Activated T-helper 1 cell treated with anti-CD3 and anti-CD28 coated beads, Interleukin-12 subunit alpha, Interleukin-12 subunit beta, Interleukin-2, Interleukin-4 antibody, amounts not matched to agents 30 ng/mL and 10 ng/mL and 1 ng/mL, durations not matched to agents 14 hours and 24 hours and 36 hours (primary cell): ENCODE measurements around the gene FGD6. TPM values are rescaled to one million over a fixed set of nuclear protein-coding genes. Genes with fewer than 3 reads are reported as not detected.
"Not testable (repeated sequence)": the region's sequence is repeated elsewhere in the genome, so short reads cannot be mapped to it uniquely, and the experiment has no call there.

Experiments
- DNase-seq: peaks from one replicate; pipeline ENCODE4 v3.0.0; 2021; ENCODE audit warnings: low spot score
- H3K27ac Mint-ChIP-seq: one replicate; pipeline ENCODE4 v1.8.0; 2021; ENCODE audit warnings: mild to moderate bottlenecking, mixed read lengths
- H3K27me3 Mint-ChIP-seq: one replicate; pipeline ENCODE4 v1.8.0; 2022; ENCODE audit warnings: mild to moderate bottlenecking, moderate library complexity, mixed read lengths; ENCODE audit not compliant: insufficient read depth
- H3K36me3 Mint-ChIP-seq: one replicate; pipeline ENCODE4 v1.8.0; 2021; ENCODE audit warnings: low read depth, mixed read lengths
- H3K4me1 Mint-ChIP-seq: one replicate; pipeline ENCODE4 v1.8.0; 2021; ENCODE audit warnings: low read depth, mixed read lengths
- H3K4me3 Mint-ChIP-seq: one replicate; pipeline ENCODE4 v1.8.0; 2021; ENCODE audit warnings: mild to moderate bottlenecking, moderate library complexity, mixed read lengths
- H3K9me3 Mint-ChIP-seq: one replicate; pipeline ENCODE4 v1.8.0; 2021; ENCODE audit warnings: mixed read lengths
- intact Hi-C: fragments of 100-400 bp; cut with micrococcal nuclease; formaldehyde crosslinking; loops from one replicate; pipeline ENCODE4 v1.15.1; 2024
- total RNA-seq: library from RNA; stranded (reverse); gene quantifications from 2 replicates; pipeline ENCODE4 v1.2.3, GENCODE V29; 2022

The FGD6 gene
- total RNA-seq, 1 donor from 2014 or later: 0.86 TPM

GRCh38 chr12:95099270-95099790 lies 117.9 kb downstream of the FGD6 start:
- intact Hi-C loops: no loop called here
- H3K4me1 Mint-ChIP-seq: peaks cover 10% of the 10 kb centered on the region
- H3K36me3 Mint-ChIP-seq: no peaks in the 10 kb centered on the region
- no peaks in the 10 kb centered on the region for H3K9me3 Mint-ChIP-seq
- no peak overlapping the region for H3K27ac Mint-ChIP-seq
- H3K4me3 Mint-ChIP-seq: no peak overlapping the region
- peaks cover 7% of the 10 kb centered on the region for H3K27me3 Mint-ChIP-seq
- no peak for DNase-seq

GRCh38 chr12:95096852-95097251 lies 120.4 kb downstream of the FGD6 start:
- Mint-ChIP-seq H3K36me3 (no peaks in the 10 kb centered on the region), H3K27ac (no peak overlapping the region), H3K27me3 (peaks cover 7% of the 10 kb centered on the region), H3K4me3 (no peak overlapping the region), H3K9me3 (no peaks in the 10 kb centered on the region), H3K4me1 (no peaks in the 10 kb centered on the region)
- DNase-seq: no peak
- intact Hi-C loops: no loop called here

DNA sequence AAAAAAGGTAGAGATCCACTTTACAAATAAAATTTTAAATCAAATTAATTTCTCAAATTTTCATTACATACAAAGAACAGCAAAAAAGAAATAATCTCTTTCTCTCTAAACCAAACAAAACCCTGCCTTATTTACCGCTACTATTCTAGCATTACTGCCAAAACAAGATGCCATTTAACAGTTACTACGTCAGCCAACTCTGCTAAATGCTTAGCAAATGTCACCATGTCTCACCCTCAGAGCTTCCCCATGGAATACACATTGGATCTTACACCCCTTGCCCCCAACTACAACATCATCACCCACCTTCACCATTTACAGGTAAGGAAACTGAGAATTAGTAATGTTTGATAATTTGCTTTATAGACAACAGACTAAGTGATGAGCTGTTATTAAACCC lies 120.9 kb downstream of the FGD6 start:
- no peak for DNase-seq
- intact Hi-C loops: no loop called here
- Mint-ChIP-seq H3K27me3 (peaks cover 7% of the 10 kb centered on the region), H3K36me3 (no peaks in the 10 kb centered on the region), H3K4me3 (no peak overlapping the region), H3K4me1 (no peaks in the 10 kb centered on the region), H3K27ac (no peak overlapping the region), H3K9me3 (no peaks in the 10 kb centered on the region)

- DNase-seq, H3K36me3 Mint-ChIP-seq, H3K27me3 Mint-ChIP-seq, H3K27ac Mint-ChIP-seq, intact Hi-C loops, H3K4me1 Mint-ChIP-seq, H3K9me3 Mint-ChIP-seq, H3K4me3 Mint-ChIP-seq: not testable (repeated sequence)
Measured at GRCh38 chr12:95095866-95096265, 121.4 kb downstream of the FGD6 start.

DNA sequence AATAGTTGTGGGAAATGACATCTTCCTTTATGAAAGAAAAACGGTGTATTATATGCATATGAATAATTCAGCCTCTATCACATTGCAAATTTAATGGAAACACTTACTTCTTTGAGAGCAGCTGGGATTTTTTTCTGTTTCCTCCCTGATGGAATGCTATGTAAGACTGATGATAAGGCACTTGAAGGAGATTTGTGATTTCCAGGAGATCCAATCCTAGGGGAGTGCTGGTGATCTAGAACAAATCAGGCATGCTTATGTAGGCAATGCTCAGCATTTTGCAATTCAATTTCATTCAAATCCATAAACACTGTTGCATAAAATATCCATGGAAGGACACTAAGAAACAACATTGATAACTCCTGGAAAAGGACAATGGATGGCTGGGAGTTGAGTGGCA lies 127.8 kb downstream of the FGD6 start:
- intact Hi-C loops: no loop called here
- Mint-ChIP-seq H3K27ac (no peak overlapping the region), H3K9me3 (no peaks in the 10 kb centered on the region), H3K4me3 (no peak overlapping the region), H3K27me3 (peaks cover 3% of the 10 kb centered on the region), H3K4me1 (no peaks in the 10 kb centered on the region), H3K36me3 (no peaks in the 10 kb centered on the region)
- no peak for DNase-seq

GRCh38 chr12:95088379-95088778 lies 128.9 kb downstream of the FGD6 start:
- Mint-ChIP-seq H3K27me3 (peaks cover 12% of the 10 kb centered on the region), H3K4me3 (no peak overlapping the region), H3K36me3 (no peaks in the 10 kb centered on the region), H3K4me1 (no peaks in the 10 kb centered on the region), H3K9me3 (no peaks in the 10 kb centered on the region), H3K27ac (no peak overlapping the region)
- DNase-seq: no peak
- intact Hi-C loops: no loop called here

DNA sequence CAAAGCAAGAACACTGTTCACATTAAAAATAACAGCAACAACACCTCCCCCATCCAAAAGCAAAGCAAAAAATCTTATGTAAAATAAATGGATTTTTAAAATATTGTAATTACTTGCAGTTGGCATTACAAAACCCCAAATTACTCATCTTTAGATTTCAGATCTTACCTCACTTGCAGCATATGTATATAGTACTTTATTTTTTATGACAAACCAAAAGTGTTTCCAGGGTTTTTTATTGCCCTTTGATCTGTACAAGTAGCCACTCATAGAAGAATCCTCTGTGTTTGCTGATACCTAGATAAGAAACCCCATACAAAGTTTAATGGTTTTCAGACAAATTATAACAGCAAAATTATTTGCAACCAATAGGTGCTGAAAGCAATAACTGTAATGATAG lies 131.7 kb downstream of the FGD6 start:
- no peaks in the 10 kb centered on the region for H3K9me3 Mint-ChIP-seq
- H3K27me3 Mint-ChIP-seq: peaks cover 12% of the 10 kb centered on the region
- H3K27ac Mint-ChIP-seq: no peak overlapping the region
- no peaks in the 10 kb centered on the region for H3K36me3 Mint-ChIP-seq
- DNase-seq: no peak
- no peak overlapping the region for H3K4me3 Mint-ChIP-seq
- no peaks in the 10 kb centered on the region for H3K4me1 Mint-ChIP-seq
- intact Hi-C loops: no loop called here

GRCh38 chr12:95083938-95084337 lies 133.3 kb downstream of the FGD6 start:
- peaks cover 8% of the 10 kb centered on the region for H3K27me3 Mint-ChIP-seq
- DNase-seq: no peak
- H3K36me3 Mint-ChIP-seq: no peaks in the 10 kb centered on the region
- no peaks in the 10 kb centered on the region for H3K9me3 Mint-ChIP-seq
- intact Hi-C loops: no loop called here
- no peaks in the 10 kb centered on the region for H3K4me1 Mint-ChIP-seq
- H3K27ac Mint-ChIP-seq: no peak overlapping the region
- H3K4me3 Mint-ChIP-seq: no peak overlapping the region

- Mint-ChIP-seq H3K27ac (no peak overlapping the region), H3K27me3 (peaks cover 8% of the 10 kb centered on the region), H3K4me3 (no peak overlapping the region), H3K9me3 (no peaks in the 10 kb centered on the region), H3K36me3 (no peaks in the 10 kb centered on the region), H3K4me1 (no peaks in the 10 kb centered on the region)
- no peak for DNase-seq
- intact Hi-C loops: no loop called here
Measured at GRCh38 chr12:95083471-95083870, 133.8 kb downstream of the FGD6 start.

DNA sequence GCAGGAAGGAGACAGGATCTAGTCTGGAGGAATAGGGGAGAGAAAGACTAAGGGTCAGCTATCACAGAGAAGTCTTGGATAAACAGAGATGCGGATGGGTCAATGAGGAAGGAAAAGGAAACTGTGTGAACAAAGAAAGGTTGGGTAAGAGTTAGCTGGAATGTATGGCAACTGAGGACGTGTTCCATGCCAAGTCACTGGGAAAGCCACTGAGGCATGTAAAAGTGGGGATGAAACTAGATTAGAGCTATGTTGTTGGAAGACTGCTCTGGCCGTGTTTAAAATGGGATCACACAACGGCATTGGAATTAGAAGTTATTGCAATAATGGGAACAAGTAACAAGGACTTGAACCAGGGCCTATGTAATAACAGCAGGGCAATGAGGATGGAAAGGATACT lies 139.9 kb downstream of the FGD6 start:
- Mint-ChIP-seq H3K36me3 (peaks cover 6% of the 10 kb centered on the region), H3K27me3 (peaks cover 7% of the 10 kb centered on the region), H3K27ac (no peak overlapping the region), H3K4me1 (peaks cover 8% of the 10 kb centered on the region), H3K9me3 (no peaks in the 10 kb centered on the region), H3K4me3 (no peak overlapping the region)
- no peak for DNase-seq
- intact Hi-C loops: no loop called here

GRCh38 chr12:95074766-95075165 lies 142.5 kb downstream of the FGD6 start:
- Mint-ChIP-seq H3K36me3 (peaks cover 10% of the 10 kb centered on the region), H3K4me1 (peaks cover 10% of the 10 kb centered on the region), H3K27me3 (peaks cover 7% of the 10 kb centered on the region), H3K4me3 (no peak overlapping the region), H3K27ac (no peak overlapping the region), H3K9me3 (no peaks in the 10 kb centered on the region)
- intact Hi-C loops: loop anchor here (5.0 kb wide), 1 partner anchor 132 kb away; no protein-coding TSS in a partner anchor
- no peak for DNase-seq

DNA sequence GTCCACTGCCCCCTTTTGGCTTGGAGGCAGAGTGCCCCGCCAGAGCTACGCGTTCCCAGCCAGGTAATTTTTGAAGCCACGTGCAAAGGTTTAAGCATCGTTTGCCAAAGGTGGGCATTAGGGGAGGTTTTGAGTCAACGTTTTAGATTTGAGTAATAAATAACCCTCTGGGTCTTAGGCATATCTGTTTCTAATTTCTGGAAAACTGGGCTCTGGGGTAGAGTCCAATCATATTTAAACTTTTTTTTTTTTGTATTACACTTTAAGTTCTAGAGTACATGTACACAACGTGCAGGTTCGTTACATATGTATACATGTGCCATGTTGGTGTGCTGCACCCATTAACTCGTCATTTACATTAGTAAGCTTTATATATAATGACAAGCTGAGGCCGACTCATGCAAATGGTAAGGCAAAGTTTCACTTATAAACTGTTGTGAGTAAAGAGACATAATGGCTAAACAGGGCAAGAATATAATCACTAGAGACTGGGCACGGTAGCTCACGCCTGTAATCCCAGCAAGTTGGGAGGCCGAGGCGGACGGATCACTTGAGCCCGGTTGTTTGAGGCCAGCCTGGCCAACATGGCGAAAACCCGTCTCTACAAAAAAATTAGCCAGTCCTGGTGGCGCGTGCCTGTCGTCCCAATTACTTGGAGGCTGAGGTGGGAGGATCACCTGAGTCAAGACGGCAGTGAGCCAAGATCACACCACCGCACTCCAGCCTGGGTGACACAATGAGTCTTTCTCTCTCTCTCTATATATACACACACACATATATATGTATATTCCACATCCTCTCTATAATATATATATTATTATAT lies 143.4 kb downstream of the FGD6 start:
- peaks cover 7% of the 10 kb centered on the region for H3K27me3 Mint-ChIP-seq
- H3K36me3 Mint-ChIP-seq: peaks cover 12% of the 10 kb centered on the region
- no peaks in the 10 kb centered on the region for H3K9me3 Mint-ChIP-seq
- intact Hi-C loops: loop anchor here (1.0 to 5.0 kb wide), 7 partner anchors 29 to 784 kb away; partner anchors contain the start of genes FGD6, METAP2, NDUFA12 and SNRPF
- peaks cover 16% of the 10 kb centered on the region for H3K4me1 Mint-ChIP-seq
- no peak for DNase-seq
- H3K27ac Mint-ChIP-seq: peak overlapping the region; percentile 92
- H3K4me3 Mint-ChIP-seq: peak overlapping the region; percentile 93

DNA sequence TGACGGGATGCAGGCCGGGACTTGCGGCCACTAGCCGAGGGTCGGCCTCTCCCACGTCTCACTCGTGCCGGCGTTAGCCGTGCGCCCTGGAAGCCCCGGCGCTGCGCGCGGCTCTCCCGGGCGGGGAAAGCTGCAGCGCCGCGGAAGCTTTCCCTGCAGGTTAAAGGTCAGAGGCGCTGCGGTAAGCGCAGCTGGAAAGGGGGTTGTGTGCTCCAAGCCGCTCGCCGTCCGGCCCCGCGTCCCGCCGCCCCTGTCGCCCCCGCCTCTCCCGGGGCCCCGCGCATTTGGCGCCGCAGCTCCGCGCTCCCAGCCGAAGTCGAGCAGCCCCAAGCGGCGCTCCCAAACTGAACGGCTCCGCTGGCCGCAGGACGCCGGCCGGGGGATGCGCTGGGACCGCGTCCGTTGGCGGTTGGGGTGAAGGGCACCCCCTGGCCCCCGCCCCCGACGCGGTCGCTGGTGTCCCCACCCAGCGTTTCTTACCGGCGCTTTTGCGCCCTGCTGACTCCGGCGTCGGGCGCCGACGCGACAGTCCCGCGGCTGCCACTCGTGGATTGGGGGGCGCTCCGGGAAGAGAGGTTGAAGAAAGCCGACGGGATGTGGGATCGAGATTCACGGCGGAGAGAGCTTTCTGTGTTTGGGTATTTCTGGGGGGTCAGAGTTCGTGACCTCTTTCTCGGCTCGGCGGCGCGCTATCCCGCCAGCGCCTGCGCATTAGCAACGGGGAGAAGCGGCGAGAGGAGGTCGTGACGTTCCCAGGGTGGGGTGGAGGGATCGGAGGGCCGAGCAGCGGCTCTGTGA lies 144.2 kb downstream of the FGD6 start, which contains the start of gene NR2C1:
TSS of gene NR2C1 (minus strand) at position 719 of the 798 bp plus-strand sequence. CDS start 6,234 bp downstream, outside the sequence.
- H3K36me3 Mint-ChIP-seq: peaks cover 12% of the 10 kb centered on the region
- DNase-seq: peak; percentile 90
- peak within 1 kb of the TSS; percentile 93 for H3K4me3 Mint-ChIP-seq
- H3K27ac Mint-ChIP-seq: peak within 1 kb of the TSS; percentile 92
- H3K4me1 Mint-ChIP-seq: peaks cover 16% of the 10 kb centered on the region
- H3K9me3 Mint-ChIP-seq: no peaks in the 10 kb centered on the region
- intact Hi-C loops: loop anchor here (1.0 to 5.0 kb wide), 8 partner anchors 30 to 785 kb away; partner anchors contain the start of genes FGD6, METAP2, NDUFA12 and SNRPF
- H3K27me3 Mint-ChIP-seq: peaks cover 7% of the 10 kb centered on the region
